Smooth muscle cell (in vitro differentiated cells): Measurements from ENCODE around the gene KCNJ6. TPM values are rescaled to one million over a fixed set of nuclear protein-coding genes. Genes with fewer than 3 reads are reported as not detected.

Experiments
- DNase-seq: peaks from one replicate; lab custom pipeline; 2025; ENCODE audit not compliant: unreplicated experiment; lab: John Stamatoyannopoulos, UW
- H2AFZ ChIP-seq: fragments of 200-600 bp; sonication (generic); 2 replicates; pipeline ENCODE4 v1.6.0; 2016; ENCODE audit warnings: antibody characterized with exemption, low read depth, mild to moderate bottlenecking
- H3F3A ChIP-seq: fragments of 200-600 bp; sonication (generic); 2 replicates; pipeline ENCODE4 v1.6.0; 2017; ENCODE audit warnings: antibody characterized with exemption, low read depth
- H3K27ac ChIP-seq: fragments of 200-600 bp; sonication (generic); 2 replicates; pipeline ENCODE4 v1.5.1; 2016; ENCODE audit warnings: low read depth, mild to moderate bottlenecking
- H3K27me3 ChIP-seq: fragments of 200-600 bp; sonication (generic); 2 replicates; pipeline ENCODE4 v1.6.1; 2016; ENCODE audit warnings: low read depth, mild to moderate bottlenecking
- H3K36me3 ChIP-seq: fragments of 200-600 bp; sonication (generic); 2 replicates; pipeline ENCODE4 v1.5.1; 2016; ENCODE audit warnings: low read depth
- H3K4me1 ChIP-seq: fragments of 200-600 bp; sonication (generic); 2 replicates; pipeline ENCODE4 v1.5.1; 2016; ENCODE audit warnings: low read depth
- H3K4me2 ChIP-seq: fragments of 200-600 bp; sonication (generic); 2 replicates; pipeline ENCODE4 v1.6.0; 2016; ENCODE audit warnings: mild to moderate bottlenecking
- H3K4me3 ChIP-seq: fragments of 200-600 bp; sonication (generic); 2 replicates; pipeline ENCODE4 v1.5.1; 2016; ENCODE audit warnings: mild to moderate bottlenecking
- H3K79me2 ChIP-seq: fragments of 200-600 bp; sonication (generic); 2 replicates; pipeline ENCODE4 v1.6.0; 2016; ENCODE audit warnings: low read depth, mild to moderate bottlenecking
- H3K9ac ChIP-seq: fragments of 200-600 bp; sonication (generic); 2 replicates; pipeline ENCODE4 v1.6.0; 2016; ENCODE audit warnings: low read depth
- H3K9me3 ChIP-seq: fragments of 200-600 bp; sonication (generic); replicated peaks from 2 replicates; pipeline ENCODE4 v1.5.1; 2016; ENCODE audit warnings: low read depth
- H4K20me1 ChIP-seq: fragments of 200-600 bp; sonication (generic); 2 replicates; pipeline ENCODE4 v1.6.0; 2016; ENCODE audit warnings: low read depth
- CTCF ChIP-seq: fragments of 200-600 bp; sonication (generic); IDR thresholded peaks from 2 replicates; pipeline ENCODE4 v1.5.1; 2017; ENCODE audit warnings: borderline replicate concordance, mild to moderate bottlenecking, antibody characterized with exemption; ENCODE audit not compliant: insufficient read depth, poor library complexity, severe bottlenecking
- WGBS: methylation state at CpG from one replicate; pipeline ENCODE4 v1.1.7; 2016; ENCODE audit warnings: low lambda C conversion rate; 5-methylcytosine and 5-hydroxymethylcytosine counted together
- polyA plus RNA-seq: library from polyadenylated mRNA; unstranded; fragments of >200 nt; fragmentation: Nextera tagmentation; extraction: Ambion mirVana; gene quantifications from 2 replicates; pipeline ENCODE4 v1.2.1, GENCODE V29; 2016
- total RNA-seq: library from RNA; depleted of rRNA; stranded (reverse); fragments of >200 nt; gene quantifications from 2 replicates; pipeline ENCODE4 v1.2.3, GENCODE V29; 2014

Gene KCNJ6
- total and polyA plus RNA-seq, 2 experiments from 2014 or later = 0.15 to 0.27 TPM

- H3K4me2 ChIP-seq = no peak overlapping the region
- DNase-seq = no peak
- H3K36me3 ChIP-seq = no peaks in the 10 kb centered on the region
- H3K27ac ChIP-seq = no peak overlapping the region
- TF ChIP-seq CTCF = no peak
- H2AFZ ChIP-seq = no peak overlapping the region
- H3K27me3 ChIP-seq = no peaks in the 10 kb centered on the region
- no peak overlapping the region for H3K9ac ChIP-seq
- no peaks in the 10 kb centered on the region for H3K9me3 ChIP-seq
- H3K4me1 ChIP-seq = no peaks in the 10 kb centered on the region
- no peaks in the 10 kb centered on the region for H3K79me2 ChIP-seq
- H4K20me1 ChIP-seq = no peaks in the 10 kb centered on the region
- no peaks in the 10 kb centered on the region for H3F3A ChIP-seq
- H3K4me3 ChIP-seq = no peak overlapping the region
- 66% methylated on average over 24 of the region's 24 CpGs for WGBS
Measured at GRCh38 chr21:37710546-37711285, 205.5 kb downstream of the KCNJ6 start.

DNA sequence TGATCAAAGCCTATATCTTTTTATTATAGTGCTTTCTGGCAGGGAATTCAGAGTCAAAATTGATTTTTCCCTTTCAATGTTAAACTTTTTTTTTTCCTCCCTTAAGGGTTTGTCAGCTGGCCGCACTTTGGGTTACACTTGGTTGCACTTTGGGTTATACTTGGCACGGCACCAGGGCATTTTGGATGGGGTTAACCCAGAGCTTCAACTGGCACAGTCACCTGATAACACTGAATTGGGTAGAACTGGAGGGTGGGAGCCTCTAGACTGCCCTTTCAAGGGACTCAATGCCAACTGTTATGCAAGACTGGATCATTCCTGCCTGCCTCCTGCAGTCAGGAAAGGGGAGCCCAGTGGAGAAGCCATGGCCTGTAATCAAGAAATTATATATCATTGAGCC is 211.5 kb downstream of the KCNJ6 start:
- no peak for DNase-seq
- Histone ChIP-seq H2AFZ (no peak overlapping the region), H3K9ac (no peak overlapping the region), H3K36me3 (no peaks in the 10 kb centered on the region), H3F3A (no peaks in the 10 kb centered on the region), H3K4me3 (no peak overlapping the region), H3K79me2 (no peaks in the 10 kb centered on the region), H3K27ac (no peak overlapping the region), H3K4me1 (no peaks in the 10 kb centered on the region), H4K20me1 (no peaks in the 10 kb centered on the region), H3K9me3 (no peaks in the 10 kb centered on the region), H3K27me3 (no peaks in the 10 kb centered on the region), H3K4me2 (no peak overlapping the region)
- TF ChIP-seq CTCF = no peak
- WGBS = 94% methylated on average over 2 of the region's 2 CpGs

DNA sequence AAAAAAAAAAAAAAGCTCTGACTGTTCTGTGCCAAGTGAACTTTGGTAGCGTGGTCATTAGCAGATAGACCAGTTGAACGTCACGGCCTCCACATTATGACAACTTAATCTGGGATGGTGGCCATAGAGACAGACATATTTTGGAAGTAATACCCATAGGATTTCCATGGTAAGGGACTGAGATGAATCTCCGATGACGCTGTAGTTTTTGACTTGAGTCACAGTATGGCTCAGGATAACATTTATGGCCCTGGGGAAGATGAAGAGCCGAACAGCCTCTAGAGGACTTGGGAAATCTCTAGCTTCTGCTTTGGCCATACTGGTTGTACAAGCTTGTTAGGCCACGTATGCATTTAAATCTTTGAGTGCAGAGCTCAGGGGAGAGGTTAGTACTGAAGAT is 214.0 kb downstream of the KCNJ6 start:
- Histone ChIP-seq H3K4me2 (no peak overlapping the region), H3K4me3 (no peak overlapping the region), H3K27me3 (no peaks in the 10 kb centered on the region), H3K9ac (no peak overlapping the region), H3K4me1 (peaks cover 4% of the 10 kb centered on the region), H4K20me1 (no peaks in the 10 kb centered on the region), H2AFZ (no peak overlapping the region), H3K36me3 (no peaks in the 10 kb centered on the region), H3K27ac (no peak overlapping the region), H3F3A (no peaks in the 10 kb centered on the region), H3K79me2 (no peaks in the 10 kb centered on the region), H3K9me3 (no peaks in the 10 kb centered on the region)
- TF ChIP-seq CTCF = no peak
- DNase-seq = no peak
- whole genome bisulfite sequencing = 88% methylated on average over 7 of the region's 7 CpGs

DNA sequence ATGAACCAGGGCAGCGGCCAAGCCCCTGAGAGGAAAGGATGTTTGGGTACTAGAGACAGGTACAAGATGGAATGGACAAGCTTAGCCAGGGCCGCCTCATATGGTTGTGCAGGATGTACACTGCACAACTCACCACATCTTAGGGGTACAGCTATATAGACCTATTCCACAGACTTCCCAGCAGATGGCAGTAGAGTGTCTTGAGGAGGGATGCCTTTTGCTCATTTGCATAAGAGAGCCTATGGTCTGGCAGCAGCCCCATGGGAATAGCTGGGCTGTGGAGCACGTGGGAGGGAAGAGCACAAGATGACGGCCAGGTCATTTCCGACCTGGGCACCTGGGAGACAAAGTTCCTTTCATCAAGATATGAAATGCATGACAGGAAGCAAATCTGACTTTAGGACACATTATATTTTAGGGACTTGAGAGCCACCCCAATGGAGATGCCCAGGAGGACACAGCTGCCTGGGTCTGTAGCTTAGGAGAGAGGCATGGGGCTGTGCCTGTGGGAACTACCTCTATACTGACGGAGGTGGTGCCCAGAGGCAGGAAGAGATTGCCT is 215.5 kb downstream of the KCNJ6 start:
- peak; percentile 59 for TF ChIP-seq CTCF
- DNase-seq = no peak
- Histone ChIP-seq H4K20me1 (no peaks in the 10 kb centered on the region), H3K4me2 (no peak overlapping the region), H3F3A (no peaks in the 10 kb centered on the region), H3K27ac (no peak overlapping the region), H2AFZ (no peak overlapping the region), H3K9me3 (no peaks in the 10 kb centered on the region), H3K4me3 (no peak overlapping the region), H3K9ac (no peak overlapping the region), H3K36me3 (no peaks in the 10 kb centered on the region), H3K79me2 (no peaks in the 10 kb centered on the region), H3K4me1 (peaks cover 4% of the 10 kb centered on the region), H3K27me3 (no peaks in the 10 kb centered on the region)
- WGBS = 42% methylated on average over 6 of the region's 6 CpGs
